Activated CD8-positive, alpha-beta memory T cell treated with anti-CD3 and anti-CD28 coated beads, Interleukin-2, amount 50 U/mL, for 48 hours (primary cell): Measurements from ENCODE around the gene TEX30.

ENCODE experiments used
- DNase-seq: peaks from one replicate; pipeline ENCODE4 v3.0.0-alpha.2; 2020

TEX30 gene

DNA sequence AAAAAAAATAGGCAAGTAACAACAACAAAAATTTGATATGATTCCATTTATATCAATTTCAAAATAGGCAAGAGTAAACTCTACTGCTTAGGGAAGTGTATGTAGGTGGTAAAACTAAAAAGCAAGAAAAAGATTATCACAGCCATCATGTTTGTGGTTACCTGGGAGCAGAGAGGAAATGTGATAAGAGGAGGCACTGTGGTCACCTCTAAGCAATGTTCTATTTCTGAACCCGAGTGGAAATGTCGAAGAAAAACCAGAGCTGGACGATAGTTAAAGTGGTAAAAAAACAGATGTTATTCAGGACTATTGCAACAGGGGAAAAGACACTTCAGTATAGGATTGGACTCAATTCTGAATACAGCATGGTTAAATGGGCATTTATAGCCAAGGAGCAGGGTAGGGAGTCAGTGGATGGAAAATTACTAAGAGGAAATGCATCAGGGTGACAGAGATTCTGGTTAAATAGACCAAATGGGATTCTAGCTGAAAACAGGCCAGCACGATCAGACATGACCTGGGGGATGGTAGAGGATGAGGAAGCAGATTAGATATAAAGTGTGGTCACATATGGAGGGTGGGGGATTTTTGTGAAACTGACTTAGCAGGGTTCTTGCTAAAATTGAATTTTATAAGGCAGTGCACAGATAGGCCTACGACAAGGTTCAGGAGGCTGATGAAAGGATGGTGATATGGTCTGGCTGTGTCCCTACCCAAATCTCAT, 6.0 kb upstream of the TEX30 start:
- DNase-seq, result no peak

DNA sequence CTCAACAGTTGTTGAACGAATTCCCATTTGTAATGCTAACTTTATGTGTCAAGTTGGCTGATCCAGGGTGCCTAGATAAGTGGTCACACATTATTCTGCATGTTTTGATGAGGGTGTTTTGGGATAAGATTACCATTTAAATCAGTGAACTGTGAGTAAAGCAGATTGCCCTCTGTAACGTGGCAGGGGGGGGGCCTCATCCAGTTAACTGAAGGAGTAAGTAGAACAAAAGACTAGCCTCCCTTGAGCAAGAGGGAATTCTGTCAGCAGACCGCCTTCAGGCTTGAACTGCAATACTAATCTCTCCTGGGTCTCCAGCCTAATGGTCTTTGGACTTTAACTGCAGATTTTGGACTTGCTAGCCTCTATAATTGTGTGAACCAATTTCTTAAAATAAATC, 4.2 kb upstream of the TEX30 start:
- DNase-seq, result no peak

DNA sequence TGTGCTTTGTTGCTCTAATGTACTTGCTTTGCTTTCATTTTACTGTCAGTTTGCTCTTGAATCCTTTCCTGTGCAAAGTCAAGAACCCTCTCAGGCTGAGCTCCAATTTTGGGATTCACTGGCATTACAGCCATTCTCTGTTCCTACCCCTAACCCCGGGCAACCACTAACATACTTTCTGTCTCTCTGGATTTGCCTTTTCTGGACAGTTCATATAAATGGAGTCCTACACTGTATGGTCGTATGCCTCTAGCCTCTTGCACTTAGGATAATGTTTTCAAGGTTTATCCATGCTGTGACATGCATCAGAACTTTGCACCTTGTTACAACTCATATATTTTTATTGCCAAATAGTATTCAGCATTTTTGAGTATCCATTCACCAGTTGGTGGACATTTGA, 2.7 kb upstream of the TEX30 start:
- DNase-seq, result no peak

DNA sequence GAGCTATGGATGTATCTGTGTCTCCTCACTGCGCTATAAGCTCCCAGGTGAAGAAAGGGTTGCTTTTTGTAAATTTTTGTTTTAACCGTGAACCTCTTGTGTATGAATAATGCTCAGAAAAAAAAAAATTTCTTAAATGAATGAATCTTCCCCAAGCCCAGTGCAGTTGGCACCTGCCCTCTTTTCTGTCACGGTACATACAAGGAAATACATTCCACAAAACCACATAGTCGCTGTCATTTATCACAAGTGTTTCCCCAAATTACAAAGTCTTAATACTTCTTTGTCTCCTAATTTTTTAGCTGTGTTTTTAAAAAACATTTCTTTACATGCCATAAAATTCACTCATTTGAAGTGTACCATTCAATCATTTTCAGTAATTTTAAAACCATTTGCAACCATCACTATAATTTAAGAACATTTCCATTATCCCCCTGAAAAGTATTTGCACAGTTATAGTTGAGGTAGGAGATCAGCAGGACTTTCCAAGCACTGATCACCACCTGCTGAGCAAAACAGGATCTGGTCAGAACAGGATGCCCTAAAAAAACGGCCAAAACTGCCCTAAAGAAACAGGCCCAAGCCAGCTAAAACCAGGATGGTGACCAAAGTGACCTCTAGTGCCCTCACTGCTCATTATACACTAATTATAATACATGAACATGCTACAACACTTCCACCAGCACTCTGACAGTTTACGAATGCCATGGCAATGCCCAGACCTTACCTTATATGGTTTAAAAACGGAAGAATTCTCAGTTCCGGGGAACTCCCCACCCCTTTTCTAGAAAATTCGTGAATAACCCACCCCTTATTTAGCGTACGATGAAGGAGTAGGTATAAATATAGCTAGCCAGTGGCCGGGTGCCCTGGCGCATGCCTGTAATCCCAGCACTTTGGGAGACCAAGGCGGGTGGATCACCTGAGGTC, 1.3 kb upstream of the TEX30 start:
- DNase-seq, result no peak

DNA sequence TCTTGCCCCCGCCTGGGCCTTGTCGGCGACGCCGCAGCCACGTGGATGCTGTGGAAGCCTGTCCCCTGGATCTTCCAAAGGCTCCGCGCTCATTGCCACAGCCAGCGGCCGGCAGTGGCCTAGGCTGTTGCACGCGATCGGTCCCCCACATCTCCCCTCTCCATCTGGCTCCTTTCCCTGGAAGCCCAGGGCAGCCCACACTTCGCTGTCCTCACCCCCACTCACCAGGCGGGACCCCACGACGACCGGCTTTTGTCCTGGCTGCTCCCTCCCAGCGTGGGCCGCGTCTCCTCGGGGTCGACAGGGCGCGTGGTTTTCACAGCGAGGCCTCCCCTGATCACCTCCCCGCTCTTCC, 605 bp upstream of the TEX30 start:
- no peak for DNase-seq

DNA sequence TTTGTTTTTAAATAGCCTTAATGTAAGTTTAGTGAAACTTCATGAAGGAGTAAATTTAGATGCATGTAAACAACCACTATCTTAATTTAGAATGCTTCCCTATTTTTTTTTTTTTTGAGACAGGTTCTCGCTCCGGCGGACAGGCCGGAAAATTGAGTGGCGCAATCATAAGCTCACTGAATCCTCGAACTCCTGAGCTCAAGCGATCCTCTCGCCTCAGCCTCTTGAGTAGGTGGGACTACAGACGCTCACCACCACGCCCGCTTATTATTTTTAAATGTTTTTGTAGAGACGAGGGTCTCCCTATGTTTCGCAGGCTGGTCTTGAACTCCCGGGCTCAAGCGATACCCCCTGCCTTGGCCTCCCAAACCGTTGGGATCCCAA, 1.6 kb downstream of the TEX30 start:
- DNase-seq, result no peak

DNA sequence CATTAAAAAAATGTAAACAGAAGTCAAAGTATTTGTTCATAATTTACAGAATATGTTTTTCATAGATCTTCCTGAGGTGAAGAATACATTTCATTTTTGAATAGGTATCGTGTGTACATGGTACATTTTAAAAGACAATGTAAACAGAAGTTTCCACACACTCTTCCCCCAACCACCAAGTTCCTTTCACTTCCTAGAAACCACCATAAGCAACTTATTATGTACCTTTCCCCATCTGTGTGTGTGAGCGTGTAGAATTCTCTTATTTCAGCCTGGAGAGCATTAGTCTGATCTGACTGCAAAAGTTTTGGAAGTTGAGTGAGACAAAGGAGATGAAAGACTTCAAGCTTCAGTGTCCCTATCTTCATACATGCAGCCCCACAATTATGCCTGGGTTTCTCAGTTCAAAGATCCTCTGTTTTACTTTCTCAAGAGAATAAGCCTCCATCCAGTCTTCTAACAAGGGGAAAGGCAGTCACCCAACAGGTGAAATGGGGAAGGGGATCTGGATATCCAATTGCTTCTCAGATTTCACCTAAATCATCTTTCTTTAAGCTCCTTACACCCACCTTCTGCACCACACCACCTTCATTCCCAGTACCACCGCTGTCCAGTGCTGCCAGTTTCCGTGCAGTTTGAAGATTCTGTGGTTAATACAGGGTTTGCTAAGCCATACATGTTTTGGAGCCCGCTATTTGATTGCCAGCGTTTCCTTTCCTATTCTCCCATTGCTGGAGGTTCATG, 2.1 kb downstream of the TEX30 start:
- DNase-seq, result no peak

DNA sequence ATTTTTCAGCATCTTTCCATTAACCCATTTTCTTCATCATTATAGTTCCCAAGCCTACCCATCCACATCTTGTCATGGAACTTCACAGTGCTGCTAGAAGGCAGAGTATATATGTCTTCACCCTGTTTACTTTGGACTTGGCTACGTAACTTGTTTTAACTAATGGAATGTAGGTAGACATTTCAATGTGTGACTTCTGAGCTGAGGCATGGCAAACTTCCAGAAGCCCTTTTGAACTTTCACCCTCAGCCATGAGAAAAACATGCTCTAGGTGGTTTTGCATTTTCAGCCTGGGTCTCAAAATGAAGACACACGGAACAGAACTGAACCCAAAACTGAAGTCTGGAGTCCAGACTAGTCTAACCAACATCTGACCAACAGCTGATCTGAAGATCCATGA, 3.2 kb downstream of the TEX30 start:
- DNase-seq, result no peak

DNA sequence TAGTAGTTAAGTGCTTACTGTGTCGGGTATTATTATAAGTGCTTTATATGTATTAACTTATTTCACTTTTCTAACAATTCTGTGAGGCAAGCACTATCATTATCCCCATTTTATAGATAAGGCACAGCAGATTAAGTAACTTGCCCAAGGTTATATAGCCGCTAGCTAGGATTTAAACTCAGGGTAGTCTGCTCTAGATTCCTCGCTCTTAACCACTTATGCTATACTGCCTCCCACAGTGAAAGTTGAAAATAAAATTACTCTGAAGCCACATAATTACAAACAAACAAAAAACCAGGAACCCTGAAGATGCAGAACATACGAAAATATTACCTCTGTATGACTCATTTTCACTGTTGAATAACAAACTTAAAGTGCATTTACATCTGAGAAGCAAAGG, 3.9 kb downstream of the TEX30 start:
- DNase-seq, result no peak

DNA sequence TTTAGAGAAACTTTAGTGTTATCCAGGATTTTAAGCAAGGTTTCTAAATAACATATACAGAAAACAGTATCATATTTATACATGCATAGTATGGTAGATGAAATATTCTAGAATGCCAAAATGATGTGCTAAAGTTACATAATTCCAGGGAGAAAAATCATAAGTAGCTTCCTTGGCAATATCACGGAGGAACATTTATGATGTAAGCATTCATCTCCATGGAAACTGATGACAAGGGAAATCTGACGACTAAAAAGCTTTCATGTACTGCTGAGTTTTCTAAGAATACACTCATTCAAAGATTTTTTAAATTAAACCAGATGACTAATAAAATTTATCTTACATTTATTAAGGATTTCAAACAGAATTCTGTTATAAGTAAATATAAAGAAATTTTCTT, 4.7 kb downstream of the TEX30 start:
- DNase-seq, result no peak

DNA sequence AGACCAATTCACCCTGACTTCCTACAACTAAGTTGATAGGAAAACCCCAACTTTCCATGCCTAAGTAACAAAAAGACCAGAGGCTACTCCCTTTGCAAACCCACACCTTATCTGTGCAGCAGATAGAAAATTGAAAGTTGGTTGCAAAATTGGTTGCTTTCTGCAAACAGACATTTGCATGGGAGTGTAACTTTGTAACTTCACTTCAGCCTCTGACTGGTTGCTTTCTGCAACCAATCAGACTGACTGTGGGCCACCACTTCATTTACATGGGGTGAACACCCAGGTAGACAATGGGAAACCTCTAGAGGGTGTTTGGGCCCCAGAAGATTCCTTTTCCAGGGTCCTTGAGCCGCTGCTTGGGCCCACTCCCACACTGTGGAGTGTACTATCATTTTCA, 9.8 kb downstream of the TEX30 start:
- DNase-seq, result no peak

DNA sequence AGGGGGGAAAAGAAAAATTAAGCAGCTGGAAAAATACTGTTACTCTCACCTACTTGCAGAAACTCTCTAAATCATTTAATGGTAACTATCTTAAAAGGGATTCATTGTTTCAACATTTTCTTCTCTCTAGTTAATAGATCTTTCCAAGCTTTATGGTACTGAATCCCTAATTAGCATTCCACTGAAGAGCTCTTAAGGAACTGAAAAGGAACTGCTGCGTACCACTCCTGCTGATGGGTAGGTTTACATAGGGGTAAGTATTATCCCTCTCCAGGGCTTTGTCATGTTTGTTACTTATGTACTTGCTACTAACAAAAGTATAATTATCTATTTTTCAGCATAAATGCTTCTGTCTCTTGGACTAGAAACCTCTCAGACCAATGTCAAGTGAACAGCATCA, 12.5 kb downstream of the TEX30 start:
- DNase-seq, result no peak

DNA sequence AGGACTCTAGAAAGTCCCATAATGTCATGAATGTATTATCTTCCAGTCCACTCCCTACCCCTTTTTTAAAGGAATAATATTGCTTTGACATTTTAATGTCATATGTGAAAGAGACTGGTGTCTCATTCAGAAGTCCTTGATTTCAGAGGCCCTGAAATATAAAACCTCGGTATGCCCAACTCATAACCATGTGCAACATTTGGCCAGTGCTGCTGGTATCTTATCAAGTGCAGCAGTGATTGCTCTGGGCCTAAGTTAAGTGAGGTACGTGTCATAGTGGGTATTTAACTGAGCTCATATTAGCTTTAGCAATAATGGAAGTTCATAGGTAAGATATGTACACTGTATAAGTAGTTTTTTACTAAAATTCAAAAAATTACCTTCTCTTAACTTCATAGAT, 14.7 kb downstream of the TEX30 start:
- DNase-seq, result no peak

DNA sequence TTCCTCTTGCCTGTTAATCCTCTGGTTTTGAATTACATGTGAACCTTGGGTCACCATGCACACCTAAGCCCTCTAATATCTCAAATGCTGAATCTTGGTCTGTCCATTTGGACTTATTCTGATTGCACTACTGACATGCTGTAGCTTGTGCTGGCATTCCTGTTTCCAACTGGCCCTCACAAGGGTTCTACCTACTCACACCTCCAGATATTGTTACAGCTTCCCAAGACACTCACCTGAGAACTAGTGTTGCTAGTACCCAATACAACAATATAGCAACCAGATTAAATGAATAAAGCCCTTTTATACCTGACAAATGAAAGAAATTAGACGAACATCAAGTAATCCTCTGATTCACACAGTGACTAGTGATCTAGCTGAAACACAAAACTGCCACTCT, 16.6 kb downstream of the TEX30 start:
- DNase-seq, result no peak

DNA sequence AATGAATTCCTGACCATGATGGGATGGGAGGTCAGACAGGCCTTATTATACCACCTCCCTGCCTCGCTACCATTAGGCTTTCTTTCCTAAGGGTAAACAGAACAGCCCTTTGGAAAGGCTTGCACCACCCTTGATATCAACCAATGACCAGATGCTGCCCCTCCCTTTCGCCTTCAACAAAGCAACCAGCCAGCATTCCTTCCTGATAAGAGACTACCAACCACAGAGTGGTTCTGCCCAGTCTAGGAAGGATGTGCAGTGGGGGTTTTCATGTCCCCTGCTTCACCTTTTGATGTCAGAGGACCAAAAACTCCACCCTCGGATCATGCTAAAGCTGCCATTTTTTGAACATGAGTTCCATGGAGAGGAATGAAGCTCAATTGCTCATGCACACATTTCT, 21.7 kb downstream of the TEX30 start:
- DNase-seq, result no peak

DNA sequence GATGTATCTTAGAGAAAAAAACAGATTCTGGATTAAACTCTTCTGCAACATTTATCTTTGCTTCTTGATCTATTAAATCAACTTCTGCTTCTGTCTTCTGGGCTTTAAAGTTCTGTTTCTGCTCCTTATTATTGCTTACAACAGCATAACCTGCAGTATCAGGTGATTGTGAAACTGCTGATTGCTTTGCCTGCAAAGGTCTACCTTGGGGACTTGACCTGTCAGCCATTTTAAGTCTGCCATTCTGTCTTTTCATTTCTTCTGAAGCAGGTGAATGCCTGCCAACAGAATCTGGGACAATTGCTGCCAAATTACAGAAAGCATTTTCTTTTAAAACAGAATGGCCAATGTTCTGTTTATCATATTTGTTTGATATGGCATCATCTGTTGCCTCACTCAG, 31.1 kb downstream of the TEX30 start:
- DNase-seq, result no peak

DNA sequence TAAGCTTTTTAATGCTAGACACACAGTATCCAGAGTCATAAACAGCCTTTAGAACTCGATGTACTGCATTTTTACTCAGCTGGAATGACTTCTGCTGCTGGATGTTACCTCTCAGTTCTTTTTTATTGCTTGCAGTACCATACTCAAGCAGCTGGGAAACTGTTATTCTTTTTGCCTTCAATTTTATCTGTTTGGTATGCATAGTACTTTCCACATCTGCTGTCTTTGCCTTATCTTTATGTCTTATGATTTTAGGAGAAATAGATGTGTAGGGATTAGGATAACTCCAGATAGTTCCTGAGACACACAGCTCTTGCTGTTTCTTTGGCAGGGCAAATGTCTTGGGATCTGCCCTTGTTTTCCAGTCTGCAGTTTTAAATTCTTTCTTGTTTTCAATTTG, 31.5 kb downstream of the TEX30 start:
- DNase-seq, result no peak

DNA sequence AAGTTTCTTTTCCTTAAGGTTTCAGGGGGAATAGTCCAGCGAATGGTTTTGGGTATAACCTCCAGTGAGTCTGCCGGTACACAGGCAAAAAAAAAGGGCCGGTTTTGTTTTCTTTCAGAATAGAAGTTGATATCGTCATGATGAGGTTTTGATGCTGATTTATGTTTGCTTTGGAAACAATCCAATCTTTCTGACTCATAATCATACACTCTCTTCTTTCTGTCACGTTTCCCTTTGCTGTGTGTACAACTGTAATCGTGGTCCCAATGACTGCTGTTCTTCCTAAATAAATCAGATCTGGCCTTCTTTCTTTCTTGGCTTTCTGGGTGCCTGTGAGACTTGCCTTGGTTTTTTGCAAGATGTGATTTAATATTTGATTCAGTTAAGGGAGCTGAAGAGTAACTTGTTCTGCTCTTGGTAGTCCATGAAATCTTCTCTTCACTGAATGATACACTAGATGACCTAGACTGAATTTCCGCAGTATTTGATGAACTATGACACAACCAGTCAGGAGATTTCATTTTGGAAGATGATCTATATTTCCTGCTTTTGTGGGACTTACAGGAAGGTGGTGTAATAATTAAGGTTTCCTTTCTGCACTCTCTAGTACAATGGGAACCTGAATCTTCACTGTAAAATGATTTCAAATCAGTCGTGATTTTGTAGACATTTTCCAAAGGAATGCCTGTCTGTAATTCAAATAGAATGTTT, 43.9 kb downstream of the TEX30 start:
- DNase-seq, result no peak

DNA sequence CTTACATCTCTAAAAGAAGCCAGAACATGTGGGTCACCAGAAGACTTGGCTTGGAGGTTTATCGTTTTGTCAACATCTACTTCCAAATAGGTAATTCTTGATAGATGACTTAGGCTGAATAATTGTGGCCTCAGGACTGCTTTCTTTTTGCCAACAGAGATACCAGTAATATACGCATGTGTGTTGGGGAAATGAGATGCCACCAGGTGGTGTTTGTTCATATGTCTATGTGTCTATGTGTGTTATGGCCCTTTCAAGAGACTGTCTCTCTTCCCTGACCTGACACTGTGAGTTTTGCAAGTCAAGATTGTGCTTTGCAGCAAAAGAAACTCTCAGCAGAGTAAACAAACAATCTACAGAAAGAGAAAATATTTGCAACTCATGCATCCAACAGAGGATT, 47.2 kb downstream of the TEX30 start:
- DNase-seq, result no peak

DNA sequence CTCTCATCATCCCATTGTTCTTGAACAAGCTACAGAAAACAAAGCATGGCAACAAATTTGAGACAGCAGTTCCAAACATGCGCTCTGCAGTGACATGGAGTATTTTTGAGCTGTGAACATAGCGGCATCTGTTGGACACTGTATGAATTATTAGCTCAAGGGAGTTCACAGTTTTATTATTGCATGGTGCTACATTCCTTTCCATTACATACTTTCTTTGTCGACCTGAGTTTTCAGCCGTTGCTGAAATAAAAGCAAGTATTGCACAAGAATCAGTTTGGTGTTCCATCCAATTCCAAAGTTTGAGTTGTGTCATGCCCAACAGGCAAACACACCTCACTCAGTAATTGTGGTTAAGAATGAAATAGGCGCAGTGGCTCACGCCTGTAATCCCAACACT, 48.7 kb downstream of the TEX30 start:
- no peak for DNase-seq

DNA sequence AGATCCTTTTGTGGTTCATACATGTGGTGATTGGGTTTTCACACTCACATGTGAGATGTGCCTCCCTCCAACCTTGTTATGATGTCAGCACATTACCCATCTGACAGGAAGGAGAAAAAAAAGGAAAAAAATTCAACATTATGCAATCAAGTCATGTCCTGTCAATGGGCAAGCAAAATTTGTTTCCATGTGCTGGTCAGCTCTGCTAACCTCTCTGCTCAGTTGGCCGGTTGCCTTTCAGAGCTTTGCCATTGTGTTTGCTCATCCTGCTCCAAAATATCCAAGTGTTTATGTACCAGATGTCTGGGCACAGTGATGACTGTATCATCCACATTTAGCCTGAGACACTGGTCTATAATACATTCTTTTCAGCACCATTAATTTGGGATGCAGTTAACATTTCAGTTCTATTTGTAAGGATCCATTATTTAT, 51.8 kb downstream of the TEX30 start:
- no peak for DNase-seq

DNA sequence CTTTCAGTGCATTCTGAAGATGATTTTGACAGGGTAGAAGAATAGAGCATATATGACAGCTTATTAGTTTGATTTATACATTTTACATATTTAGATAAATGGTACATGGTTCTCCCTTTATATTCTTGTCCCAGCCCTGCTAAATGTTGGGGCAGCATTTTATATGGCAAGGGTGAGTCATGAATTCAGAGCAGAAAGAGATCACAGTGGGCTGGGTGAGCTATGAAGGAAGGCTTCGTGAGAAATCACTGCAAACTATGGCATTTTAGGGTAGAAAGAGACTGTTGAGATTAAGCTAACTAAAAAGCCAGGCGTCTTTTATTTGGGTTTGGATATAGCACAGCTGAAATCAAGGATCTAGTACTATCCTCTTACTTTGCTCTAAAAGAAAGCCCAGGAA, 54.8 kb downstream of the TEX30 start:
- no peak for DNase-seq
